ENCODE measurements around the gene TRPM2.

GRCh38 chr21:44305691-44306090, 47.7 kb upstream of the TRPM2 start:
- TF ChIP-seq ZNF256 (CRISPR knock-in tag; conservative IDR thresholded peaks at IDR 0.05) (no peak), TRIM24 (CRISPR knock-in tag; IDR thresholded peaks at IDR 0.05) (no peak), TOE1 (CRISPR knock-in tag; IDR thresholded peaks at IDR 0.05) (no peak), BORCS8-MEF2B (CRISPR knock-in tag; IDR thresholded peaks at IDR 0.05) (no peak)

All from HepG2 (cell line).